LNCaP clone FGC (cell line): ENCODE data around the gene DEFB121.
"Not testable (repeated sequence)": the region's sequence is repeated elsewhere in the genome, so short reads cannot be mapped to it uniquely, and the experiment has no call there.

Source experiments
- DNase-seq: peaks from one replicate; pipeline ENCODE4 v3.0.0-alpha.2; 2011; ENCODE audit warnings: low read depth
- H3K4me3 ChIP-seq: 2 replicates; pipeline ENCODE4 v1.5.1; 2011; ENCODE audit warnings: mild to moderate bottlenecking, low read depth, low read length, control low read depth
- TF ChIP-seq, protein P1 (sequence below): IDR thresholded peaks from 2 replicates; pipeline ENCODE4 v1.5.1; 2012; ENCODE audit warnings: mild to moderate bottlenecking; ENCODE audit not compliant: control insufficient read depth, insufficient read depth; ENCODE audit errors: extremely low read depth

Gene DEFB121

DNA sequence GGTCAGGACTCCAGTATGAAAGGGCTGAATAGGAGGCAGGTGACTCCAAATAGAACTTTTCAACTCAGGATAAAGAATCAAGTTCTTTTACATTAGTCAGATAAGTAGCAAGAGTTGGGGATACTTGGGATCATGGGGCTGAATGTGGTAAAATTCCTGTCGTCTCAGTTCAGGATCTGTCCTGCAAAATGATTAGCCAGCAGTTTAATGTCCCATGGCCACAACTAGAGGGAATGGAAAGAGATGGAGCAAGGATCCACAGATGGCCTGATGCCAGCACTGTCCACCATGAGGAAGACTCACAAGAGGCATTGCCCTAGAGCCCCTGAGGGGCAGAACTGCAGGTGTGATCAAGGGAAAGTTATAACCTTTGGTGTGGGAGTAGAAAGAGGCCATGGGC lies 2.1 kb downstream of the DEFB121 start:
- no peak overlapping the region for H3K4me3 ChIP-seq
- no peak for DNase-seq
- TF ChIP-seq, protein P1, sequence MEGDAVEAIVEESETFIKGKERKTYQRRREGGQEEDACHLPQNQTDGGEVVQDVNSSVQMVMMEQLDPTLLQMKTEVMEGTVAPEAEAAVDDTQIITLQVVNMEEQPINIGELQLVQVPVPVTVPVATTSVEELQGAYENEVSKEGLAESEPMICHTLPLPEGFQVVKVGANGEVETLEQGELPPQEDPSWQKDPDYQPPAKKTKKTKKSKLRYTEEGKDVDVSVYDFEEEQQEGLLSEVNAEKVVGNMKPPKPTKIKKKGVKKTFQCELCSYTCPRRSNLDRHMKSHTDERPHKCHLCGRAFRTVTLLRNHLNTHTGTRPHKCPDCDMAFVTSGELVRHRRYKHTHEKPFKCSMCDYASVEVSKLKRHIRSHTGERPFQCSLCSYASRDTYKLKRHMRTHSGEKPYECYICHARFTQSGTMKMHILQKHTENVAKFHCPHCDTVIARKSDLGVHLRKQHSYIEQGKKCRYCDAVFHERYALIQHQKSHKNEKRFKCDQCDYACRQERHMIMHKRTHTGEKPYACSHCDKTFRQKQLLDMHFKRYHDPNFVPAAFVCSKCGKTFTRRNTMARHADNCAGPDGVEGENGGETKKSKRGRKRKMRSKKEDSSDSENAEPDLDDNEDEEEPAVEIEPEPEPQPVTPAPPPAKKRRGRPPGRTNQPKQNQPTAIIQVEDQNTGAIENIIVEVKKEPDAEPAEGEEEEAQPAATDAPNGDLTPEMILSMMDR: no peak

DNA sequence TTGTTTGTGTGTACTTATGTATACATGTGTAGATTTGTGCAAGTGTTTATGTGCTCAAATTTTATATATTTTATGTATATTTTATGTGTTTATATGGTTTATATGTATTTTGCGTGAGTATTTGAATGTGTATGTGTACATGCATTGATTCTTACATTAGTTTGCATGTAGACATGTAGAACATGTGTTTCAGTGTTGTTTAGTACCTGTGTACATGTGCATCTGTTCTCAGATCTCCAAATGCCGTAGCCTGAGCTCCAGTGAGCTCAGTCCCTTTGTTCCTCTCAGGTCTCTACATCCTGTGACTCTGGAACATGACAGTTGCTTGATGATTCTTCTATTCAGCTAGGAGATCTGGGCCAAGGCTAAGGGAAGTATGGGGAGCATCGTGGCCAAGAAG lies 11.1 kb downstream of the DEFB121 start:
- no peak overlapping the region for H3K4me3 ChIP-seq
- TF ChIP-seq, protein P1: no peak
- DNase-seq: no peak

DNA sequence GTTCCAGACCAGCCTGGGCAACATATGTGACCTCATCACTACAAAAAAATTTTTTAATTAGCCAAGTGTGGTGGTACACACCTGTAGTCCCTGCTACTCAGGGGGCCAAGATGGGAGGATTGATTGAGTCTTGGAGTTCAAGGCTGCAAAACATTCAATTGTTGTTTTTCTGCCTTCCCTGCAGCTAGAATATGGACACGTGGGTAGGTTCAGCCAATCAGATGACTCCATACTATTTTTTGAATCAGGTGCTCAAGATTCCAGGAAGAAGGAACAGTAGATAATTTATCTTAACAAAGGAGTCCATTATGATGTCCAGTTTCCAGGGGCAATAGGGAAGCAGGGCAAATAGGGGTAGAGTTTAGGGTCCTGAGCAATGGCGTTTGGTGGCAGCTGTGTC lies 13.2 kb downstream of the DEFB121 start:
- no peak overlapping the region for H3K4me3 ChIP-seq
- TF ChIP-seq, protein P1: no peak
- DNase-seq: no peak

DNA sequence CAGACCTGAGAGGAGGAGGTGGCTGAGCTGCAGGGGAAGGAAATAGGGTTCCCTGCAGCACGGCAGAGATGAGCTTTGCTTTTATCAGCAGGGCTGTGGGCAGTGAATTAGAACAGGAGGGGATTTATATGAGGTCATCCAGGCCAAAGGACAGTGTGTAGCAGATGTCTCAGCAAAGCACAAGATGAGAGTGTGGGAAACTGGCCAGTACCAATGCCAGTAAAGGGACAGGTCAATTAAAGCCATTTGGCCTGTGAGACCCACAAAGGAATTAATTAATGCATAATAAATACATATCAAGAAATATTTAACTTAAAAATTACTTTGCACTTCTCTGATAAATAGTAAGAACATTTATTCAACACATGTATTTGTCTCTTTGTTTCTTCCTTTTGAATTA lies 15.5 kb downstream of the DEFB121 start, which contains the start of gene DEFB119:
DEFB119 (minus strand) TSS at position 101 of the 400 bp plus-strand sequence. CDS start 107 bp downstream, outside the sequence.
- no peak within 1 kb of the TSS for H3K4me3 ChIP-seq
- TF ChIP-seq, protein P1: no peak
- DNase-seq: no peak

DNA sequence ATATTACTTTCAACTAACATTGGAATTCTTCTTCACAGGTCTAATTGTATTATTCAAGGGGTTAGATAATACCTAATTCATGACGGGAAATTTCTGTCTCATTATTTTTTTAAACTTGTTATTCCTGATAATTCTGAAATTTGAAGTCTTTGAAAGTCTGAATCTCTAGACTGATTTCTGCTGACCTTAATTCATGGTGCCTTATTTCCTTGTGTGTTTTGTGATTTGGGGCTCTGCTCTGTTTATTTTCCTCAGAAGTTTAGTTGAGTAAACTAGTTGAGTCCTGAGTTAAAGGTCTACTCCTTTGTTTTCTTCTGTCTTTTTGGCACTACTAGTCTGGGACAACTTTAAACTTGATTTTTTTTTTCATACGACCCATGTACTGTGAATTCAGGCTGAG lies 31.7 kb downstream of the DEFB121 start:
- no peak overlapping the region for H3K4me3 ChIP-seq
- DNase-seq: no peak
- TF ChIP-seq, protein P1: no peak

DNA sequence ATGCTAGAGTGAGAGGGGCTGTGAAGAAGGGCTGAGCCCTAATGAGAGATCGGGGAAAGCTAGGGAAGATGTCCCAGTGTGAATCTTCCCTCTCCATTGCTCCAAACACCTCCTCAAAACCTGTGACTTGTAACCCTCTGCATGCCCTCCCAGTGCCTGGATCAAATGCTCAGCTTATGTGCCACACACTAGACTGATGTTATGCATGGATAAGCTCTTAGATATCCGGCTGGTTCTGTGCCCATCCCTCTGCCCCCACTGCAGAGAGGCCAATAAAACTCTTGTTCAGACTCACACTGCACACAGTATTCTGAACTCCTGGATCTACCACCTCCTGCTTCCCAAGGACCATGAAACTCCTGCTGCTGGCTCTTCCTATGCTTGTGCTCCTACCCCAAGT lies 37.7 kb downstream of the DEFB121 start, which contains the start of gene DEFB118:
DEFB118 (plus strand) TSS at position 301 of the 400 bp plus-strand sequence; CDS start at position 351, 50 bp downstream.
- TF ChIP-seq, protein P1: no peak
- DNase-seq: no peak
- H3K4me3 ChIP-seq: no peak within 1 kb of the TSS

DNA sequence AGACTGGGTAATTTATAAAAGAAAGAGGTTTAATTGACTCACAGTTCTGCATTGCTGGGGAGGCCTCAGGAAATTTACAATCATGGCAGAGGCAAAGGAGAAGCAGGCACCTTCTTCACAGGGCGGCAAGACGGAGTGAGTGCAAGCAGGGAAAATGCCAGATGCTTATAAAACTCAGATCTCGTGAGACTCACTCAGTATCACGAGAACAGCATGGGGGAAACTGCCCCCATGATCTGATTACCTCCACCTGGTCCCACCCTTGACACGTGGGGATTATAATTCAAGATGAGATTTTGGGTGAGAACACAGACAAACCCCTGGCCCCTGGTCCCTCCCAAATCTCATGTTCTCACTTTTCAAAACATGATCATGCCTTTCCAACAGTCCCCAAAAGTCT lies 41.7 kb downstream of the DEFB121 start:
- H3K4me3 ChIP-seq, DNase-seq: not testable (repeated sequence)
